Activated CD4-positive, CD25-positive, alpha-beta regulatory T cell treated with anti-CD3 and anti-CD28 coated beads, Interleukin-2, amount 50 U/mL, for 24 hours (primary cell): ENCODE results near the gene NUAK2.
"Not testable (repeated sequence)": the region's sequence is repeated elsewhere in the genome, so short reads cannot be mapped to it uniquely, and the experiment has no call there.

Source experiments
- ATAC-seq, 2 donors: fragments of 150-1000 bp; cut with Tn5 transposase; one replicate each; pipeline ENCODE4 v1.10.0; 2021; ENCODE audit warnings: mild to moderate bottlenecking in 1 of 2, moderate library complexity in 1 of 2

The NUAK2 gene

GRCh38 chr1:205321162-205321958, at the start of gene NUAK2:
Gene NUAK2 (minus strand): TSS chr1:205321745. CDS start chr1:205321628, 117 bp downstream.
- peak; percentile 86 to 87 for ATAC-seq

GRCh38 chr1:205370780-205371179, 49.2 kb upstream of the NUAK2 start:
- ATAC-seq: no peak

GRCh38 chr1:205369701-205370123, 48.2 kb upstream of the NUAK2 start:
- ATAC-seq: no peak

GRCh38 chr1:205368478-205368877, 46.9 kb upstream of the NUAK2 start:
- ATAC-seq: no peak

GRCh38 chr1:205365945-205366463, 44.5 kb upstream of the NUAK2 start:
- ATAC-seq: no peak

GRCh38 chr1:205365086-205365485, 43.5 kb upstream of the NUAK2 start:
- ATAC-seq: not testable (repeated sequence)

- ATAC-seq: no peak
These were observed 39.3 kb upstream of the NUAK2 start for GRCh38 chr1:205360891-205361290.

GRCh38 chr1:205359771-205360565, 38.4 kb upstream of the NUAK2 start:
- no peak for ATAC-seq

GRCh38 chr1:205358579-205358978, 37.0 kb upstream of the NUAK2 start:
- ATAC-seq: no peak

- ATAC-seq: no peak
These were observed 36.0 kb upstream of the NUAK2 start for GRCh38 chr1:205357567-205357966.

- no peak for ATAC-seq
These were observed 35.0 kb upstream of the NUAK2 start, which contains the start of gene KLHDC8A for GRCh38 chr1:205356440-205357139. Gene KLHDC8A (minus strand): TSS chr1:205356922. CDS start chr1:205343604, 13,318 bp downstream.

- ATAC-seq: no peak
These were observed 33.5 kb upstream of the NUAK2 start for GRCh38 chr1:205355075-205355453.

GRCh38 chr1:205354259-205355074, 32.9 kb upstream of the NUAK2 start:
- ATAC-seq: peak; percentile 41 to 55

GRCh38 chr1:205353612-205354011, 32.1 kb upstream of the NUAK2 start:
- no peak for ATAC-seq

GRCh38 chr1:205353191-205353590, 31.6 kb upstream of the NUAK2 start:
- no peak for ATAC-seq

GRCh38 chr1:205351984-205352713, 30.6 kb upstream of the NUAK2 start:
- no peak for ATAC-seq

GRCh38 chr1:205350691-205351141, 29.2 kb upstream of the NUAK2 start:
- no peak for ATAC-seq

GRCh38 chr1:205350124-205350523, 28.6 kb upstream of the NUAK2 start:
- ATAC-seq: no peak

- ATAC-seq: no peak
These were observed 27.3 kb upstream of the NUAK2 start for GRCh38 chr1:205348554-205349487.
